A549 (cell line): ENCODE measurements around the gene PDLIM1. TPM values are rescaled to one million over a fixed set of nuclear protein-coding genes. Genes with fewer than 3 reads are reported as not detected.
A peak's percentile ranks its signal among the peaks of the same experiment; 100 is the strongest.

Experiments used
- ATAC-seq, 2 experiments: fragments of 200-7000 bp in 1 of 2; fragments of >200 bp in 1 of 2; cut with Nextera tagmentation in 1 of 2; cut with Tn5 transposase in 1 of 2; 3 replicates each; pipeline versions ENCODE4 v1.8.0 to v1.9.1; 2018 to 2020; ENCODE audit warnings: mild to moderate bottlenecking in 1 of 2, moderate library complexity in 1 of 2
- CTCF ChIA-PET: fragments of 300-600 bp; sonication (Branson Sonifier 250); formaldehyde crosslinking; extraction: SDS; loops from one replicate; lab custom pipeline; 2021; ENCODE audit warnings: antibody characterized with exemption, inconsistent platforms; lab: Yijun Ruan, JAX
- POLR2A ChIA-PET: fragments of 350-600 bp; formaldehyde crosslinking; extraction: SDS; loops from one replicate; lab custom pipeline; 2021; ENCODE audit warnings: antibody characterized with exemption, inconsistent platforms; lab: Yijun Ruan, JAX
- DNase-seq, 2 experiments: peaks; one replicate each; pipeline versions ENCODE4 v3.0.0 to v3.0.0-alpha.2; 2011 to 2016; ENCODE audit warnings: low read depth in 1 of 2, low spot score in 1 of 2
- FAIRE-seq: peaks from 2 replicates; lab custom pipeline; 2011; peaks lifted over from hg19 to GRCh38; lab: Jason Lieb, UNC
- H3K27ac ChIP-seq, 2 experiments: fragments of >200 bp; sonication (Bioruptor Twin); formaldehyde crosslinking; 3 replicates each; pipeline ENCODE4 v1.5.1; 2016 to 2017
- H3K4me1 ChIP-seq: fragments of >200 bp; sonication (Bioruptor Twin); formaldehyde crosslinking; 3 replicates; pipeline ENCODE4 v1.6.1; 2016
- H3K4me2 ChIP-seq: fragments of >200 bp; sonication (Bioruptor Twin); formaldehyde crosslinking; 3 replicates; pipeline ENCODE4 v1.6.1; 2016
- H3K4me3 ChIP-seq: fragments of >200 bp; sonication (Bioruptor Twin); formaldehyde crosslinking; 3 replicates; pipeline ENCODE4 v1.5.1; 2016
- H3K9me3 ChIP-seq: fragments of >200 bp; sonication (Bioruptor Twin); formaldehyde crosslinking; 3 replicates; pipeline ENCODE4 v1.6.1; 2016
- BHLHE40 ChIP-seq: IDR thresholded peaks from 2 replicates; pipeline ENCODE4 v1.6.1; 2012; ENCODE audit warnings: low read depth, low read length, inconsistent platforms
- CBX2 ChIP-seq: fragments of 200-600 bp; sonication (generic); IDR thresholded peaks from 2 replicates; pipeline ENCODE4 v1.6.1; 2016; ENCODE audit warnings: low read depth, mild to moderate bottlenecking, borderline replicate concordance
- EHMT2 ChIP-seq: fragments of 200-600 bp; sonication (generic); IDR thresholded peaks from 2 replicates; pipeline ENCODE4 v1.6.1; 2016; ENCODE audit warnings: antibody characterized with exemption, low read depth, mild to moderate bottlenecking, moderate library complexity
- ELK1 ChIP-seq: fragments of 150-350 bp; IDR thresholded peaks from 2 replicates; pipeline ENCODE4 v1.6.1; 2014; ENCODE audit warnings: low read depth, mild to moderate bottlenecking, low read length
- ESRRA ChIP-seq: fragments of 150-350 bp; IDR thresholded peaks from 2 replicates; pipeline ENCODE4 v1.6.1; 2014; ENCODE audit warnings: mild to moderate bottlenecking, low read length, borderline replicate concordance
- FOSB ChIP-seq: fragments of 250-450 bp; sonication (Bioruptor Pico); IDR thresholded peaks from 2 replicates; pipeline ENCODE4 v1.5.0; 2020; ENCODE audit warnings: mild to moderate bottlenecking, moderate library complexity
- FOXS1 ChIP-seq: fragments of 250-450 bp; sonication (Bioruptor Pico); IDR thresholded peaks from 2 replicates; pipeline ENCODE4 v1.5.0; 2020; ENCODE audit warnings: mild to moderate bottlenecking, moderate library complexity
- HDAC2 ChIP-seq: fragments of 200-600 bp; sonication (generic); IDR thresholded peaks from 2 replicates; pipeline ENCODE4 v1.6.1; 2016
- HEYL ChIP-seq: fragments of 250-450 bp; sonication (Bioruptor Pico); IDR thresholded peaks from 2 replicates; pipeline ENCODE4 v1.8.0; 2021; ENCODE audit warnings: mild to moderate bottlenecking, moderate library complexity
- HOXB5 ChIP-seq: fragments of 250-450 bp; sonication (Bioruptor Pico); IDR thresholded peaks from 2 replicates; pipeline ENCODE4 v1.5.0; 2020; ENCODE audit warnings: mild to moderate bottlenecking, moderate library complexity
- JUN ChIP-seq, 2 experiments: fragments of >200 bp; sonication (Bioruptor Twin); formaldehyde crosslinking; IDR thresholded peaks; 2 replicates in 1 of 2; 3 replicates in 1 of 2; pipeline ENCODE4 v1.6.1; 2016 to 2017
- JUNB ChIP-seq: fragments of >200 bp; sonication (Bioruptor Twin); formaldehyde crosslinking; IDR thresholded peaks from 2 replicates; pipeline ENCODE4 v1.6.1; 2016
- KDM1A ChIP-seq: fragments of 200-600 bp; sonication (generic); IDR thresholded peaks from 2 replicates; pipeline ENCODE4 v1.6.1; 2016; ENCODE audit warnings: low read depth, mild to moderate bottlenecking
- MAFK ChIP-seq: fragments of 450-650 bp; IDR thresholded peaks from 2 replicates; pipeline ENCODE4 v1.6.1; 2014; ENCODE audit not compliant: partially characterized antibody
- MYC ChIP-seq: IDR thresholded peaks from 2 replicates; pipeline ENCODE4 v1.6.1; 2012; ENCODE audit warnings: mild to moderate bottlenecking, inconsistent platforms, low read length, improper control_type of control experiment, borderline replicate concordance
- NFE2L2 ChIP-seq: fragments of 150-350 bp; conservative IDR thresholded peaks from 2 replicates; pipeline ENCODE4 v1.6.1; 2014; ENCODE audit warnings: low read length
- NR3C1 ChIP-seq: fragments of >200 bp; sonication (Bioruptor Twin); formaldehyde crosslinking; IDR thresholded peaks from 3 replicates; pipeline ENCODE4 v1.6.1; 2017
- PHF8 ChIP-seq: fragments of 200-600 bp; sonication (generic); IDR thresholded peaks from 2 replicates; pipeline ENCODE4 v1.6.1; 2016; ENCODE audit warnings: low read depth, mild to moderate bottlenecking, antibody characterized with exemption, moderate library complexity, borderline replicate concordance
- POLR2A ChIP-seq: IDR thresholded peaks from 2 replicates; pipeline ENCODE4 v1.6.1; 2012; ENCODE audit warnings: mild to moderate bottlenecking, low read length
- POLR2AphosphoS2 ChIP-seq: conservative IDR thresholded peaks from 2 replicates; pipeline ENCODE4 v1.6.1; 2012; ENCODE audit warnings: low read length, improper control_type of control experiment, inconsistent platforms
- RAD21 ChIP-seq, 2 experiments: fragments of >200 bp in 1 of 2; sonication (Bioruptor Twin) in 1 of 2; formaldehyde crosslinking in 1 of 2; IDR thresholded peaks in 1 of 2; conservative IDR thresholded peaks in 1 of 2; 2 replicates in 1 of 2; 3 replicates in 1 of 2; pipeline ENCODE4 v1.6.1; 2012 to 2018; ENCODE audit warnings: inconsistent platforms in 1 of 2
- RARB ChIP-seq: fragments of 250-450 bp; sonication (Bioruptor Pico); IDR thresholded peaks from 2 replicates; pipeline ENCODE4 v1.8.0; 2021; ENCODE audit warnings: mild to moderate bottlenecking, moderate library complexity
- RCOR1 ChIP-seq: fragments of 150-350 bp; IDR thresholded peaks from 2 replicates; pipeline ENCODE4 v1.6.1; 2014; ENCODE audit warnings: antibody characterized with exemption, low read length, low read depth
- RFX5 ChIP-seq: fragments of 450-650 bp; IDR thresholded peaks from 2 replicates; pipeline ENCODE4 v1.7.1; 2014; ENCODE audit warnings: antibody characterized with exemption, mild to moderate bottlenecking, moderate library complexity
- TFCP2L1 ChIP-seq: fragments of 250-450 bp; sonication (Bioruptor Pico); IDR thresholded peaks from 2 replicates; pipeline ENCODE4 v1.5.0; 2021; ENCODE audit warnings: mild to moderate bottlenecking
- ZC3H11A ChIP-seq: fragments of 450-650 bp; IDR thresholded peaks from 2 replicates; pipeline ENCODE4 v1.6.1; 2014; ENCODE audit warnings: antibody characterized with exemption, mild to moderate bottlenecking
- ZSCAN20 ChIP-seq: fragments of 250-450 bp; sonication (Bioruptor Pico); IDR thresholded peaks from 2 replicates; pipeline ENCODE4 v1.8.0; 2022; ENCODE audit warnings: mild to moderate bottlenecking, moderate library complexity
- WGBS: methylation state at CpG from one replicate; pipeline ENCODE4 v1.1.6; 2017; ENCODE audit errors: missing lambda C conversion rate; 5-methylcytosine and 5-hydroxymethylcytosine counted together
- polyA plus RNA-seq, 4 experiments: library from polyadenylated mRNA; depleted of rRNA in 3 of 4; stranded (reverse); fragments of >200 nt; fragmentation: RNase III in 1 of 4; extraction: RNeasy Plus Mini Kit Qiagen cat#74134 plus additional on column Dnase treatment in 1 of 4; gene quantifications; 2 replicates in 3 of 4; 3 replicates in 1 of 4; pipeline ENCODE4 v1.2.3, GENCODE V29; 2011 to 2017
- TF ChIP-seq, protein P1 (sequence below): fragments of >200 bp; sonication (Bioruptor Twin); formaldehyde crosslinking; IDR thresholded peaks from 2 replicates; pipeline ENCODE4 v1.6.1; 2016
- TF ChIP-seq, protein P2 (sequence below): fragments of 250-450 bp; sonication (Bioruptor Pico); IDR thresholded peaks from 2 replicates; pipeline ENCODE4 v1.5.0; 2020; ENCODE audit warnings: low read depth, mild to moderate bottlenecking, moderate library complexity

PDLIM1 gene
- polyA plus RNA-seq, 2 of the 4 experiments (the other 2 are of a cell fraction), result 92.5 to 128 TPM

DNA sequence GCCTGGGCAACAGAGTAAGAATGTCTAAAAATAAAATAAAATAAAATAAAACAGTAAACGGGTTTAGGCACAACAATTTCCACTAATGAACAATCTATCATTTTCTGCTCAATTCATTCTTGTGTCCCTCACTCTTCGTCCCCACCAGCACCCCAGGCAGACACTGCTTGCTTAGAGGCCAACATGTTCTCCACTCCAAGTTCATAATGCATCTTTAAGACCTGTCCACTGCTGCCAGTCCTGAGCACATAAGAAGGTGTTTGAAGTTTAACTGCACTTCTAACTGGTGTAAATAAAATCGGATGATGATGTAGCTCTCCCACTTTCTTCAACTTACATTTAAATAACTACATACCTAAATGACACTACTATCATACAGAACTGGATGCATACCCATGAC is 13.2 kb downstream of the PDLIM1 start:
- no peak for TF ChIP-seq MYC
- no peaks in the 10 kb centered on the region for H3K9me3 ChIP-seq
- DNase-seq (no peak), ATAC-seq (no peak), FAIRE-seq (no peak)
- H3K4me3 ChIP-seq, result no peak overlapping the region
- ChIA-PET POLR2A (interaction anchor here (1.2 kb wide), 2 partner anchors 12 to 48 kb away, joined by 3 to 5 read pairs; no protein-coding TSS in a partner anchor), CTCF (interaction anchor here (1.0 to 6.3 kb wide), 7 partner anchors 14 to 97 kb away, joined by 3 to 33 read pairs (median 8); no protein-coding TSS in a partner anchor)
- H3K4me1 ChIP-seq, result peaks cover 98% of the 10 kb centered on the region
- H3K4me2 ChIP-seq, result peak overlapping the region; percentile 74
- 70% methylated on average over 3 of the region's 3 CpGs for WGBS
- H3K27ac ChIP-seq, result peak overlapping the region; percentile 76 to 83

DNA sequence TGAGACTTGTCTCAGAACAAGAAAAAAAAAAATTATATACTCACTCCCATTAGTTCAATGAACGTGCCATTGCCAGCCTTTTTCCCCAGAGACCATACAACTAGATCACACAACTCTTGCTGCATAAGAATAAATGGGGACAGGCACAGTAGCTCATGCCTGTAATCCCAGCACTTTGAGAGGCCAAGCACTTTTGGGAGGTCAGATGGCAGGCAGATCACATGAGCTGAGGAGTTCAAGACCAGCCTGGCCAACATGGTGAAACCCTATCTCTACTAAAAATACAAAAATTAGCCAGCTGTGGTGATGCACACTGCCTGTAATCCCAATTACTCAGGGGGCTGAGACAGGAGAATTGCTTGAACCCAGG is 13.6 kb downstream of the PDLIM1 start:
- Histone ChIP-seq H3K4me2 (peak overlapping the region; percentile 74; the same call in 2 of the 3 replicates), H3K4me3 (no peak overlapping the region), H3K4me1 (peaks cover 98% of the 10 kb centered on the region), H3K9me3 (no peaks in the 10 kb centered on the region), H3K27ac (peak overlapping the region; percentile 76 to 83; a peak in 5 of 6 replicates)
- POLR2A ChIA-PET, result interaction anchor here (0.7 kb wide), 1 partner anchor 34 kb away, joined by 3 read pairs; no protein-coding TSS in a partner anchor
- no peak for DNase-seq
- FAIRE-seq, result no peak
- no peak for ATAC-seq
- no peak for TF ChIP-seq FOXS1 (CRISPR knock-in tag)
- TF ChIP-seq RAD21 (conservative IDR thresholded peaks at IDR 0.05 in 1 of 2, IDR thresholded peaks at IDR 0.05 in 1 of 2), result no peak
- no peak for TF ChIP-seq JUN (IDR thresholded peaks at IDR 0.05)
- TF ChIP-seq, protein P1, sequence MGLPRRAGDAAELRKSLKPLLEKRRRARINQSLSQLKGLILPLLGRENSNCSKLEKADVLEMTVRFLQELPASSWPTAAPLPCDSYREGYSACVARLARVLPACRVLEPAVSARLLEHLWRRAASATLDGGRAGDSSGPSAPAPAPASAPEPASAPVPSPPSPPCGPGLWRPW, result no peak
- TF ChIP-seq RCOR1, result no peak
- no peak for TF ChIP-seq JUNB
- TF ChIP-seq TFCP2L1 (CRISPR knock-in tag), result no peak
- TF ChIP-seq PHF8, result no peak
- TF ChIP-seq, protein P2, sequence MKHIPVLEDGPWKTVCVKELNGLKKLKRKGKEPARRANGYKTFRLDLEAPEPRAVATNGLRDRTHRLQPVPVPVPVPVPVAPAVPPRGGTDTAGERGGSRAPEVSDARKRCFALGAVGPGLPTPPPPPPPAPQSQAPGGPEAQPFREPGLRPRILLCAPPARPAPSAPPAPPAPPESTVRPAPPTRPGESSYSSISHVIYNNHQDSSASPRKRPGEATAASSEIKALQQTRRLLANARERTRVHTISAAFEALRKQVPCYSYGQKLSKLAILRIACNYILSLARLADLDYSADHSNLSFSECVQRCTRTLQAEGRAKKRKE (CRISPR knock-in tag), result no peak
- TF ChIP-seq HOXB5 (CRISPR knock-in tag), result no peak
- no peak for TF ChIP-seq CBX2
- TF ChIP-seq FOSB (CRISPR knock-in tag), result no peak
- 93% methylated on average over 1 of the region's 1 CpG for WGBS
- CTCF ChIA-PET, result interaction anchor here (0.6 to 6.3 kb wide), 5 partner anchors 31 to 116 kb away, joined by 3 to 33 read pairs (median 8); no protein-coding TSS in a partner anchor

GRCh38 chr10:95276367-95277200 is 14.2 kb downstream of the PDLIM1 start:
- peak overlapping the region; percentile 76 to 83; a peak in 4 of 6 replicates for H3K27ac ChIP-seq
- peak overlapping the region; percentile 17; the same call in 1 of the 3 replicates for H3K4me2 ChIP-seq
- H3K4me3 ChIP-seq, result no peak overlapping the region
- H3K4me1 ChIP-seq, result peaks cover 98% of the 10 kb centered on the region
- TF ChIP-seq RFX5 (no peak), EHMT2 (no peak), KDM1A (no peak), HEYL (no peak), ELK1 (no peak), PHF8 (no peak), POLR2A (no peak), NR3C1 (no peak), ZC3H11A (no peak), ZSCAN20 (CRISPR knock-in tag) (no peak), MAFK (no peak), POLR2AphosphoS2 (no peak), MYC (no peak), BHLHE40 (no peak), ESRRA (no peak), NFE2L2 (no peak), HDAC2 (no peak), RARB (CRISPR knock-in tag) (no peak)
- 86% methylated on average over 8 of the region's 8 CpGs for WGBS
- no peak for ATAC-seq
- no peak for FAIRE-seq
- ChIA-PET POLR2A (interaction anchor here (0.7 kb wide), 1 partner anchor 34 kb away, joined by 3 read pairs; no protein-coding TSS in a partner anchor), CTCF (interaction anchor here (0.6 to 6.3 kb wide), 4 partner anchors 31 to 115 kb away, joined by 3 to 33 read pairs (median 14); no protein-coding TSS in a partner anchor)
- no peak for DNase-seq
- no peaks in the 10 kb centered on the region for H3K9me3 ChIP-seq
